Lower lobe of right lung (tissue), 2 donors: Measurements from ENCODE around the gene OR2W3. TPM values are rescaled to one million over a fixed set of nuclear protein-coding genes. Genes with fewer than 3 reads are reported as not detected.

Source experiments
- ATAC-seq, 2 donors: fragments of 200-7000 bp; cut with Tn5 transposase; one replicate each; pipeline ENCODE4 v1.9.1; 2020 to 2022; ENCODE audit warnings: mild to moderate bottlenecking in 2 of 2, moderate library complexity in 2 of 2
- DNase-seq: peaks from one replicate; pipeline ENCODE4 v3.0.0-alpha.2; 2020
- H3K27ac ChIP-seq: fragments of 200-600 bp; one replicate; pipeline ENCODE4 v1.8.0; 2022
- H3K27me3 ChIP-seq: fragments of 200-600 bp; one replicate; pipeline ENCODE4 v1.8.0; 2022; ENCODE audit warnings: low read depth
- H3K36me3 ChIP-seq: fragments of 200-600 bp; one replicate; pipeline ENCODE4 v1.8.0; 2022; ENCODE audit warnings: mild to moderate bottlenecking
- H3K4me1 ChIP-seq: fragments of 200-600 bp; one replicate; pipeline ENCODE4 v1.8.0; 2022
- H3K4me3 ChIP-seq: fragments of 200-600 bp; one replicate; pipeline ENCODE4 v1.8.0; 2022; ENCODE audit warnings: mild to moderate bottlenecking
- H3K9me3 ChIP-seq: fragments of 200-600 bp; one replicate; pipeline ENCODE4 v1.8.0; 2022
- intact Hi-C: fragments of 100-400 bp; cut with DNase I; formaldehyde crosslinking; loops from one replicate; pipeline ENCODE4 v1.11.0; 2022
- total RNA-seq: library from RNA; stranded (reverse); fragmentation: NEBNext Ultra II Directional; extraction: Animal tissue kit (Norgen Biotek cat#: 25700); gene quantifications from one replicate; pipeline ENCODE4 v1.2.1, GENCODE V29; 2021
- TF ChIP-seq, protein P1 (sequence below): fragments of 200-600 bp; IDR thresholded peaks from one replicate; pipeline ENCODE4 v1.8.0; 2022; ENCODE audit warnings: antibody characterized with exemption, mild to moderate bottlenecking
- donor health status: DM: no; HTN: yes; CAD: no; lungs with severe emphysema.

OR2W3 gene
- total RNA-seq, 1 donor from 2014 or later = 1.2 TPM

- Histone ChIP-seq H3K27me3 (no peaks in the 10 kb centered on the region), H3K4me3 (no peak overlapping the region), H3K27ac (no peak overlapping the region), H3K36me3 (no peaks in the 10 kb centered on the region), H3K9me3 (no peaks in the 10 kb centered on the region), H3K4me1 (no peaks in the 10 kb centered on the region)
- ATAC-seq (no peak), DNase-seq (no peak)
- TF ChIP-seq, protein P1, sequence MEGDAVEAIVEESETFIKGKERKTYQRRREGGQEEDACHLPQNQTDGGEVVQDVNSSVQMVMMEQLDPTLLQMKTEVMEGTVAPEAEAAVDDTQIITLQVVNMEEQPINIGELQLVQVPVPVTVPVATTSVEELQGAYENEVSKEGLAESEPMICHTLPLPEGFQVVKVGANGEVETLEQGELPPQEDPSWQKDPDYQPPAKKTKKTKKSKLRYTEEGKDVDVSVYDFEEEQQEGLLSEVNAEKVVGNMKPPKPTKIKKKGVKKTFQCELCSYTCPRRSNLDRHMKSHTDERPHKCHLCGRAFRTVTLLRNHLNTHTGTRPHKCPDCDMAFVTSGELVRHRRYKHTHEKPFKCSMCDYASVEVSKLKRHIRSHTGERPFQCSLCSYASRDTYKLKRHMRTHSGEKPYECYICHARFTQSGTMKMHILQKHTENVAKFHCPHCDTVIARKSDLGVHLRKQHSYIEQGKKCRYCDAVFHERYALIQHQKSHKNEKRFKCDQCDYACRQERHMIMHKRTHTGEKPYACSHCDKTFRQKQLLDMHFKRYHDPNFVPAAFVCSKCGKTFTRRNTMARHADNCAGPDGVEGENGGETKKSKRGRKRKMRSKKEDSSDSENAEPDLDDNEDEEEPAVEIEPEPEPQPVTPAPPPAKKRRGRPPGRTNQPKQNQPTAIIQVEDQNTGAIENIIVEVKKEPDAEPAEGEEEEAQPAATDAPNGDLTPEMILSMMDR = no peak
- intact Hi-C loops = no loop called here
Measured at GRCh38 chr1:247865416-247865815, 30.0 kb upstream of the OR2W3 start.

- Histone ChIP-seq H3K36me3 (no peaks in the 10 kb centered on the region), H3K9me3 (no peaks in the 10 kb centered on the region), H3K4me1 (no peaks in the 10 kb centered on the region), H3K4me3 (no peak overlapping the region), H3K27me3 (no peaks in the 10 kb centered on the region), H3K27ac (no peak overlapping the region)
- intact Hi-C loops = no loop called here
- ATAC-seq (no peak), DNase-seq (no peak)
- TF ChIP-seq, protein P1 = no peak
Measured at GRCh38 chr1:247883346-247883745, 12.0 kb upstream of the OR2W3 start.

GRCh38 chr1:247884797-247885413 is 10.5 kb upstream of the OR2W3 start:
- H3K27me3 ChIP-seq = no peaks in the 10 kb centered on the region
- TF ChIP-seq, protein P1 = no peak
- H3K9me3 ChIP-seq = no peaks in the 10 kb centered on the region
- intact Hi-C loops = no loop called here
- no peak overlapping the region for H3K4me3 ChIP-seq
- H3K4me1 ChIP-seq = no peaks in the 10 kb centered on the region
- H3K36me3 ChIP-seq = no peaks in the 10 kb centered on the region
- no peak overlapping the region for H3K27ac ChIP-seq
- no peak for DNase-seq
- ATAC-seq = no peak

DNA sequence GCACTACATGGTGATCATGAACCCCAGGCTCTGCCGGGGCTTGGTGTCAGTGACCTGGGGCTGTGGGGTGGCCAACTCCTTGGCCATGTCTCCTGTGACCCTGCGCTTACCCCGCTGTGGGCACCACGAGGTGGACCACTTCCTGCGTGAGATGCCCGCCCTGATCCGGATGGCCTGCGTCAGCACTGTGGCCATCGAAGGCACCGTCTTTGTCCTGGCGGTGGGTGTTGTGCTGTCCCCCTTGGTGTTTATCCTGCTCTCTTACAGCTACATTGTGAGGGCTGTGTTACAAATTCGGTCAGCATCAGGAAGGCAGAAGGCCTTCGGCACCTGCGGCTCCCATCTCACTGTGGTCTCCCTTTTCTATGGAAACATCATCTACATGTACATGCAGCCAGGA is 589 bp downstream of the OR2W3 start:
- Histone ChIP-seq H3K4me1 (no peaks in the 10 kb centered on the region), H3K27ac (no peak overlapping the region), H3K4me3 (no peak overlapping the region), H3K36me3 (no peaks in the 10 kb centered on the region), H3K9me3 (no peaks in the 10 kb centered on the region), H3K27me3 (no peaks in the 10 kb centered on the region)
- TF ChIP-seq, protein P1 = no peak
- ATAC-seq = no peak
- intact Hi-C loops = no loop called here
- DNase-seq = no peak

DNA sequence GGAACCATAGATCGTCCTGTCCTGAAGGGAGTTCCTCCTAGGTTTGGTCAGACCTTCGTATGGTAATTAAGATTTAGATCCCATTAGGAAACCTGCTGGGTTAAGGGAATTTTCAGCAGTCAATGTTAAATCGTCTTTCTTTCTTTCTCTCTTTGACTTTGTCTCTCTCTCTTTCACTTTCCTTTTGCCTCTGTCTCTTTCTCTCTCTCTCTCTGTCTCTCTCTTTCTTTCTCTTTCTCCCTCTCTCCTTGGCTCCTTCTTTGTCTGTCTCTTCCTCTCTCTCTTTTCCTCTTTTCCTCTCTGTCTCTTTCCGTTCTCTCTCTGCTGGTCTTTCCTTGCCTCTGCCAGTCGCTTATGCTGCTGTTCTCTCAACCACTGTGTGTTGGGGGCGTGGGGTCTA is 8.7 kb downstream of the OR2W3 start:
- no peak for DNase-seq
- peaks cover 3% of the 10 kb centered on the region for H3K4me1 ChIP-seq
- intact Hi-C loops = no loop called here
- H3K4me3 ChIP-seq = no peak overlapping the region
- no peaks in the 10 kb centered on the region for H3K9me3 ChIP-seq
- H3K27me3 ChIP-seq = no peaks in the 10 kb centered on the region
- TF ChIP-seq, protein P1 = no peak
- no peaks in the 10 kb centered on the region for H3K36me3 ChIP-seq
- ATAC-seq = no peak
- no peak overlapping the region for H3K27ac ChIP-seq
